NCI-H146 treated with DMSO at 0.1 percent for 48 hours (cell line): ENCODE measurements around the gene PIPOX.
"Not testable (repeated sequence)": the region's sequence is repeated elsewhere in the genome, so short reads cannot be mapped to it uniquely, and the experiment has no call there.

ENCODE experiments used
- DNase-seq: peaks from one replicate; lab custom pipeline; 2025; ENCODE audit not compliant: unreplicated experiment; lab: John Stamatoyannopoulos, UW

The PIPOX gene

GRCh38 chr17:29074488-29074887, 31.5 kb downstream of the PIPOX start:
- no peak for DNase-seq

- DNase-seq = no peak
These were observed 33.1 kb downstream of the PIPOX start for GRCh38 chr17:29076087-29076486.

- DNase-seq = no peak
These were observed 33.8 kb downstream of the PIPOX start for GRCh38 chr17:29076722-29077121.

GRCh38 chr17:29077320-29077719, 34.4 kb downstream of the PIPOX start:
- no peak for DNase-seq

DNA sequence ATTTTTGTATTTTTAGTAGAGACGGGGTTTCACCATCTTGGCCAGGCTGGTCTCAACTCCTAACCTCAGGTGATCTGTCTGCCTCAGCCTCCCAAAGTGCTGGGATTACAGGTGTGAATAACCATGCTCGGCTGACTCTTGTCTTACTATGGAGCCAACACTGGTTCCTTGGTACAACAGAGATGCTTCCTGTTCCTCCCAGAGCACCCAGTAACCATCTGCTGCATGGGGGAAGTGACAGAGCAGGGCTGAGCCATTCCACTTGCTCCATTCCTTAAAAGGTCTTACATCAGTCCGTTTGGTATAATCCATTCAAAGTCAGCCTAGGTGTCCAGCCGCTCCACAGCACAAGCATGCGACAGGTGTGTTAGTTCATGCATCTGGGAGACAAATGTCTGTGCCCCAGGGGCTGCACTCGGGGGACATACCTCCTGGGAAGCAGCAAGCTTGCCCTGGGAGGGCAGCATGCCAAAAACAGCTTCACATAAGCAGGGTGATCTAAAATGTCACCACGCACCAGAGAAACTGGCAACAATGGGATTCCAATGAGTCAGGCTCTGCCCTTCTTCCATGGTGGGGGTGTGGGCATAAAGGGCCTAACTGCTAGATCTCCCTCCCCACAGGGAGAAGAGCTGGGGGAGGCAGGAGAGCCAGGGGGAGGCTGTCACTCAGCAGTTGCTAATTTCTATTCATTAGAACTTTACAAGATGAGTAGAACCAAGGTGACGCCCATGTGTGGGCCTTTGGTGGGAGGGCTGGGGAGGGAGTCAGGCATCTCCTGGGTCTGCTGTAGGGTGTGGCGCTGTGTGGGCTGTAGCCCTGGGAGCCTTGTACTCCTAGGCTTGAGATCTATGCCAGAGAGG, 35.5 kb downstream of the PIPOX start:
- peak; percentile 62 for DNase-seq

DNA sequence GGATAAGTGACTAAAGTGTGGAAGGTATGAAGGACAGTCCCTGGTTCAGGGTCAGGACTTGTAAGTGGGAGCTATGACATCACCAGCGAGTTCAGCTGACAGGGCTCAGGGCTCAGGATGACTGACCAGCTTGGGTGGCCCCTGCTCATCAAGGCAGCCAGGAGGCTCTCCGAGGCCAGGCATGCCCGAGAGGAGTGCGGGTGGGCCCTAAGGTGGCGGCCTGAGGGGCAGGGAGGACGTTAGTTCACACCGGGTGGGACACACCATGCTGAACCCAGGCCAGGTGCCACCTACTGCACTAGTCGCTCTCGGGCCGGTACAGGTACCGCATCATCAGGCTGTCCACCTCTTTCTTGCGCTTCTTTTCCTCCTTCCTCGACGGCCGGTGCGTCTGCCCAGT, 36.5 kb downstream of the PIPOX start:
- no peak for DNase-seq

DNA sequence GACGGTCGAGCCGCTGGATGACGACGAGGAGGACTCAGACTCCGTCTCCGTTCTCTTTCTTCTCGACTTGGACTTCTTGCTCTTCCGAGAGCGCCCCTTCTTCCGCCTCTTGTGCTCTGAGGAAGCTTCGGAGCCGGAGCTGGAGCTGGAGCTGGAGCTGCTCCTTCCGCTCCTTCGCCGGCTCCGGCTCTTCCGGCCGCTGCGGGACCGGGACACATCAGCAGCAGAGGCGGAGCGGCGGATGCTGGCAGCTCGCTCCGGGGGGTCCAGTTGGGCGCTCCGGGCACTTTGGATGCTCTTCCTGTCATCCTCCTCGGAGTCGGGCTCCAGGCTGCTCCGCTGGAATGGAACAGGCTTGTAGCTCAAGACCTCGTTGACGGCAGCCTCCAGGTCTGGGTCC, 36.9 kb downstream of the PIPOX start:
- no peak for DNase-seq

DNA sequence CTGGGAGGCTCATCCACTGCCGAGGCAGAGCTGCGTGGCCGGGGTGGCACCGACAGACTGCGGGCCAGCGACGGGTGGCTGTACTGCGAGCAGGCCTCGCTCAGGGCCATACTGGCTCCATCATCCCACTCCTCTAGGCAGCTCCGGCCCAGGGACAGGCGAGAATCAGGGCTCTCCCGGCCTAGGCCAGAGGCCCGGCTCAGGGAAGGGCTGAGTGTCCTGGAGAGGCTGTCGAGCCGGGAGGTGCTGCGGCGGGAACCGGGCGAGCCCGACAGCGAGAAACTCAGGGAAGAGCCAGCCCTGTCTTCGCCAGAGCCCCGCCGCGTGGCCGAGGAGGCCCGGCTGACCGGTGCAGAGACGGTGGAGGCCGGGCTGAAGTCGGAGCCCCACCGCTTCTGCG, 37.4 kb downstream of the PIPOX start:
- no peak for DNase-seq

DNA sequence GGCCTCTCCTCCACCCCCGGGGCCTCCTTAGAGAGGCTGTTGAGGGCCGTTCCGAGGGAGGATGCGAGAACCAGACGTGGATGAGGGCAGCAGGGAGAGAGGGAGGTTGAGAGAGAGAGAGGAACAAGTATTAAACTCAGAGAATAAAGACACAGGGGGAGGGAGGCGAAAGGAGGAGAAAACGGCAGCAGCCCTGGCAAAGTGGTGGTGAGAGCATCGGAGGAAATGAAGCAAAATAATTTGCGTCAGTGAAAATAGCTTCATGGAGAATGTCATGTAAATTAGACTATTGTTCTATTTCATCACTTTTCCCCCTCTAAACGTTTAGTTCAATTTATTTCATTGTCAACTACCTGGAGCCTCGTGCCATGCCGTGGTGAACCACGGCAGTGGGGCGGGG, 38.0 kb downstream of the PIPOX start:
- DNase-seq = no peak

DNA sequence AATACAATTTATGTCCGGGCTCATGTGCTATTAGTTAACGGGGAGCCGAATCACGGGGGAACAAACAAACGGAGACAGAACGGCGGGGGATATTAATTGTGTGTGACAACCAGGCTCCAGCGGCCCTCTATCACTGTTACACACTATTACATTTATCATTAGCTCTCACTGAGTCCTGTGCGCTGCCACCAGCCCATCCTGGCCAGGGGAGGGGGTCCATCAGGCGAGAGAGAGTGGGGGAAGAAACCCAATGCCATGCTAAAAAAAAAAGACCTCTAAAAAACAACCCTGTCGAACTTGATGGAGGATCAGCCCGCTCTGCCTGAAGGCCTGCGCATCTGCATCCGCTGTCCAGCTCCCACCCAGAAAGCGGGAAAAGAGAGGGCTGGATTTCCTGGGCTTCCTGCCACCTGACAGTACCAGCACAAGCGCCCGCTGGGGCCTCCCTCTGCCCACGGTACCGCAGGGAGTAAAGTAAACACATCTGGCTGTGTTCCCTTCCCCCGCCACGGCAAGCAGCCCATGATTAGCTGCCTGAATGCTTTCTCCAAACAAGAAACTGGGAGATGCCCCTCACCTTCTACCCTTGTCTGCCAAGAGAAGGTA, 41.7 kb downstream of the PIPOX start:
- peak; percentile 92 for DNase-seq

DNA sequence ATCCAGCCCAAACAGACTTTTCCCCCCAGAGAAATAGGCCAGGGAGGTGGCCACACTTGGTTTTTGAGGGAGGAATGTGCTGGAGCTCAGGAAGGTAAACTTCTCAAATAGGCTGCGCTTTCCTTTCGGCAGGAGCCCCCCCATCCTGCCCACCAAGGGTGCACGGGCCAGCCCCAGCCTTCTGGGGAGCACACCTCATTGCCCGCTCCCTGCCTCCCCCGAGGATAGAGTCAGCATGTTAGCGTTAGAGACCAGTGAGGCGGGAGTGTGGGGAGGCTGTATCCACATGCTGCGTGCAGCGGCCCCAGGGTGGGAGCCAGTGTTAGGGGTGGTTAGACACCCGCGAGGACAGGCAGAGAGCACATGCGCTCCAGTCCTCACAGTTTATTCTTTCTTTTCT, 42.3 kb downstream of the PIPOX start:
- no peak for DNase-seq

DNA sequence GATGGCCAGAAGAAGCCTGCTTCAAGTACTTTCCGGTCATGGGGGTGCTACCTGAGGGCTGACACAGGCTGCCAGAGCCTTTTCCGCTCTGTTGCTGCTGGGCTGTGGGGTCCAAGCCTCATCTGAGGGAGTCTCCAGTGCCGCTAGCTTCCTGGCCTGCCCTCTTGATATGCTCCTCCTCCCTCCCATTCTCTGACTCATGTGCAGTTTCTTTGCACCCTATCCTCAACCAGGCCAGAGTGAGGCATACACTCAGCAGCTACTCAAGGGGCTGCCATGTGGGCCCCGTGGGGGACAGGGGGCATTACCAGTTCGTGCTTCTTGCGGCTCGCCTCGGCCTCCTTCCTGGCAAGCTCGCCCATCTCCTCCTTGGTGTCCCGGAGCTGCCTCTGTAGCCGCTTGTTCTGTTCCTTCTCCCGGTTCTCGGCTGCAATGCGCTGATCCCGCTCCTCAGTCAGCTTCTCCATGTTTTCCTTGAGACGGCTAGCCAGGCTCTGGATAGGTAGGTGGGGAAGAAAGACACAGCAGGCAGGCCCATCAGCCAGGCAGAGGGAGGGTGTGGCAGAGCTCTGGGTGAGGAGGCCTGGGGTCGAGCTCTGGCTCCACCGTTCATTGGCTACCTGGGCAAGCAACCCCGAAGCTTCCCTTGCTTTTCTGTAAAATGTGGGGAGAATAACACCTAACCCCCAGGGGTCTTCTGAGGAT, 43.8 kb downstream of the PIPOX start:
- no peak for DNase-seq

DNA sequence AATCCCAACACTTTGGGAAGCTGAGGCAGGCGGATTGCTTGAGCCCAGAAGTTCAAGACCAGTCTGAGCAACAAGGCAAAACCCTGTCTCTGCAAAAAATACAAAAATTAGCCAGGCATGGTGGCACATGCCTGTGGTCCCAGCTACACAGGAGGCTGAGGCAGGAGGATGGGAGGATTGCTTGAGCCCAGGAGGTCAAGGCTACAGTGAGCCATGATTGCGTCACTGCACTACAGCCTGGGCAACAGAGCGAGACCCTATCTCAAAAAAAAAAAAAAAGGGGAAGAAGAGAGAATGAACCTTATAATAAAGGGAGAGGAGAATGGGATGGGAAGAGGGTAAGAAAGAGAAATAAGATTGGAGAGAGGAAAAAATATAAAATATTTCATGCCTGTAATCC, 45.8 kb downstream of the PIPOX start:
- not testable (repeated sequence) for DNase-seq

- DNase-seq = no peak
These were observed 46.7 kb downstream of the PIPOX start for GRCh38 chr17:29089601-29090044.

- no peak for DNase-seq
These were observed 47.2 kb downstream of the PIPOX start for GRCh38 chr17:29090108-29090507.

GRCh38 chr17:29090750-29091605, 48.0 kb downstream of the PIPOX start:
- DNase-seq = no peak

DNA sequence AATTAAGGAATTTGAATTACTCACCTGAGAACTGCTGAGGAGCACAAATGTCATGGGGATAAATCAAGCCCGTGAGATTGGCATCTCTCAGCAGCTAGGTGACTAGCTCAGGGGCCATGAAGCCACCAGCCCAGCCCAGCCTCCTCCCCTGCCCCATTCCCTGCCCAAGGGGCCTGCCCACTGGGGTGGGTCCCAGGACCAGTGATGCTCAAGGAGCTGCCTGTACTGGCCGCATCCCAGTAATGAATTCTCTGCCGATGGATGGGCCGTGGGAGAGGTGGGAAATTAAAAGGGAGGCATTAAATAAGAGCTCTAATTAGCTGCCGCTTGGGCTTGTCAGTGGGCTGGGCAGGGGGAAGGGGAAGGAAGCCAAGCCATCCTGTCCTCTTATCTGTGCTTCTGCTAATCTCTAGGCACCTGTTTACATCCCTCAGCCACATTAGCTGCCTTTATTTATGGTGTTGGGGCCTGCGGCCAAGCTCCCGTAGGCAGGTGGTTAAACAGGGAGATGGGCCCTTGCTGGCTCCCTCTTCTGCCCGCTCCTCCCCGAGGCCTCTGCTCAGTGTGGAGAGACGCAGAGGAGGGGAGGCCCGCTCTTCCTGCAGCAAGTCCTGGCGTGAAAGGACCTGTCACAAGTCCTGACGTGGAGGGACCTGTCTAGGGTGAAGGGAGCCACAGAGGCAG, 48.8 kb downstream of the PIPOX start:
- DNase-seq = peak; percentile 96

GRCh38 chr17:29093090-29093871, 50.3 kb downstream of the PIPOX start:
- no peak for DNase-seq

- DNase-seq = no peak
These were observed 51.3 kb downstream of the PIPOX start for GRCh38 chr17:29094101-29094708.
